ENCODE data around the gene SCYGR8.

- TF ChIP-seq ELF4 (IDR thresholded peaks at IDR 0.05) = no peak
- no peak for TF ChIP-seq FOXK2 (IDR thresholded peaks at IDR 0.05)
- TF ChIP-seq TARDBP (IDR thresholded peaks at IDR 0.05) = no peak
- no peak for TF ChIP-seq BHLHE40 (IDR thresholded peaks at IDR 0.05; ENCODE audit: borderline replicate concordance)
Observed at GRCh38 chr2:227748079-227748478, 2.4 kb downstream of the SCYGR8 start.
